Stimulated activated CD8-positive, alpha-beta memory T cell treated with anti-CD3 and anti-CD28 coated beads, Interleukin-15, amount 100 ng/mL, for 24 hours (primary cell): ENCODE results near the gene APBA3.
"Not testable (repeated sequence)": the region's sequence is repeated elsewhere in the genome, so short reads cannot be mapped to it uniquely, and the experiment has no call there.

ENCODE experiments used
- DNase-seq: peaks from one replicate; pipeline ENCODE4 v3.0.0-alpha.2; 2020; ENCODE audit warnings: low read depth

The APBA3 gene

DNA sequence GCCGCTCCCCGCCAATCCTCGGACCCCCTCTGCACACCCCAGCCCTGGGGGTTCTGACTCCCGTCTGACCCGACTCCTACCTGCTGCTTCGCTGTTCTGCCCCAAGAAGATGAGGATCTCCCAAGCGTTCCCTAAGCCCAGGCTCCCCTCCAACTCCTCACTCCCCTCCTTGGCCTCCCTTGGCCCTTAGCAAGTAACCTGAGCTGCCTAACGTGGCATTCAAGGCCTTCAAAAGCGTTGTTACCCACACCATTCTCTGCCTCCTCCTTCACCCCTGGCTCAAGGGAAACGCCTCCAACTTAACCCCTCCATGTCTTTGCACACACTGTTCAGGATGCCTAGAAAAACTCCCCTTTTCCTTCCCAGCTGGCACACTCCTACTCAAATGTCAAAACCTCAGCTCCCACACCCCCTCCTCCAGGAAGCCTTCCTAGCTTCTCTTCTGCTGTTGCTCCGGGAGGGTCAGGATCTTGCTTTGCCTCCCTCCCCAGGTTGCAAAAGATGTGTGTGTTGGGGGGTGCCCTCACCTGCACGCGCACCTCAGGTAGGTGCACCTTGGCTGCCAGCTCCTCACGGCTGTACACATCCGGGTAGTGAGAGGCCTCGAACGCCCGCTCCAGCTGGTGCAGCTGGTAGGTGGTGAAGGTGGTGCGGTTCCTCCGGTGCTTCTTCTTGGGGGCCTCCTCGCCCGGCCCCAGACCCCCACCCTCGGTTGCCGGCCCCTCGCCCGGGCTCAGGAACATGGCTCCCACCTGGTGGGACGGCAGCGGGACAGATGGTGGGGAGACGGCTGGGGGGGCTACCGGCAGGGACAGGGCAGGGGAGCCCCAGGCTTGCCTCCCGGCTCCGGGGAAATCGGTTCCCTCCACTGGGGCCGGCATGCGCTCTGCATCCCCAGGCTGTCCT, 9.8 kb upstream of the APBA3 start:
- no peak for DNase-seq

DNA sequence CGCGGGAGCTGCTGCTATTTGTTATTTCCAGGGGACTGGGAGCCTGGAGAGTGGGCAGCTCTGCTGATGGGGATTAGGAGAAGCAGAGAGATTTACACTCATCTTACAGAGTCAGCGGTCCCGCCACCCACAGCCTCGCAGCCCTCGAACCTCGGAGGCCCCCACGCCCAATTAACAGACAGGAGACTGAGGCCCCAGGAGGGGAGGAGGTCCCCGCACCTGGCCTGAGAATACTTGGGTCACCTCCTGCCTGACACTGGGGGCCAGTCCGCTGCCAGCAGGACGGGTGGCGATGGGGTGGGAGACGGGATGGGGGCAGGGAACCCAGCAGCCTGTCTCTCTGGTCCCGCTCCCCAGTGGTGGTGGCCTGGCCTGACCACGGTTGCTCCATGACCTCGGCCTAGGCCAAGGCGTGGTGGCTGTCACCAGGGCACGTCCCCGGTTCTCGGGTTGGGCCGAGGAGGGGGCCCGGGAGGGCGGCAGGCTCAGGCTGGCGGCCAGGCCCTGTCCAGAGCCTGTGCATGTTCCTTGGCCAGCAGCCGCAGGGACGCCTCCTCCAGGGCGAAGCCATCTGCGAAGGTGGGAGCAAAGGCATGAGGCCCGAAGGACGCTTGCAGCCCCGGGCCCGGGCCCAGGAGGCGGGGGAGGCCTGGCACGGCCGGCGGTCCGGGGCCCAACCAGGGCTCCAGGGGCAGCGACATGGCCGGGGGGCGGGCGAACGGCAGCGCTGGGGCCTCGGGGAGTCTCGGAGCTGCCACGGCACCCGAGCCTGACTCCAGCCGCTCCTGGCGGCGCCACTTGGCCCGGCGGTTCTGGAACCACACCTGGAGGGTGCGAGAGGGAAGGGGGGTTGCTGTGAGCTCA, 8.9 kb upstream of the APBA3 start:
- DNase-seq = no peak

DNA sequence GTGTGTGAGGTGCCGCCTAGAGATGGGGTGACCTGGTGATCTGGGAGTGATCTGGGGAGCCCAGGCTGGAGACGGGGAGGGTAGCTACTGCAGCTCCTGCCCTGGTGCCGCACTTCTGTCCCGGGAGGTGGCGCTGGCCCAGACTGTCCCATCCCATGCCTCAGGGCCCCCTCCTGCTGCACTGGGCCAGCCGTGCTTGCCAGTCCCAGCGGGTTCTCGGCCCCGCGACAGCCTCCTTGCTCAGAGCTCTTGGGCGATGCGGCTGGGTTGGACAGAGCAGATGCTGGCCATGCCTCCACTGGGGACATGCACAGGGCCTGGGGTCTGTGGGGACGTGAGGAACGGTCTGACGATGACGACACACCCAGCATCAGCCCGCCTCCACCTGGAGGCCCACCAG, 8.0 kb upstream of the APBA3 start:
- DNase-seq = no peak

DNA sequence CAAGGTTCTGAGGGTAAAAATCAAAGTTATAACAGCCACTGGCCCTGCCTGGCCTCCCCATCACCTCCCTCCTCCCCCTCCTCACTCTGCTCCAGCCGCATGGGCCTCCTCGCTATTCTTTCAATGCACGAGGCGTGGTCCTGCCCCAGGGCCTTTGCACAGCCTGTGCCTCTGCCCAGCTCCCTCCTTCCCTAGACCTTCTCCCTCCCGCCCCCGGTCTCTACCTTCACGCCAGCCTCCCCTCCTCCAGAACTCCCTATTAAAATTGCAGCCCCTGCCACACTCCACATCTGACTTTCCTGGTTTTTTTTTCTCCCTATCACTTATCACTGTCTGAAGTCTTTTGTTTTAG, 7.2 kb upstream of the APBA3 start:
- DNase-seq = no peak

DNA sequence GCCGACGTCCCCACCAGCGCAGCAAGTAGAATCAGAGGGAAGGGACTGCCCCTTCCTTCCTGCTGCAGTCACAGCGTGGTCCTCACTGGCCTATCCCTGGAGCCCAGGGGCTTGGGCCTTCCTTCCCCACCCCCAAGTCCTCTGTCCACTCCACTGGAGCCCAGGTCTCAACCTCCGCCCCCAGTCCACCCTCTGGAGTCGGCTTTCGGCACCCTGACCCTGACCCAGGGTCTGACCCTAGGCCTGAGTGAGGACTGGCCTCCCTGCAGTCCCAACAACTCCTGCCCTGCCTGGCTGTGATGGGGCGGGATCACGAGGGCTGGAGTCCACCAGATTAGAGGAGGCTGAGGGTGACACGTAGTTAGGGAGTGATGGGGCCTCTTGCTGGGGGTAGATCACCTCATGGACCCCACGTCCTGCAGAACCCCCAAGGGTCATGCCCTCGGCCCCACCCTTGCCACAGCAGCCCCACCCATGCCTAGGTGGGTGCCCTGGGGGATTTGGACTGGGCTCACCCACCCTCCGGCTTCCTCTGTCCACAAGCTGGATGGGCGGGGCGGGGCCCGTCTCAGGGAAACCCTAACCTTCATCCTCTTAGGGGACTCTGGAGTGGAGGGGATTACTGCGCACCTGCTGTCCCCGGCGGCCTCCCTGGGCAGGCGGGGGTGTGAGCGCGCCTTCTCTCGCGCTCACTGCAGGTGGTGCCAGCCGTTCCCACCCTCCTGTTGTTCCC, 6.7 kb upstream of the APBA3 start:
- no peak for DNase-seq

DNA sequence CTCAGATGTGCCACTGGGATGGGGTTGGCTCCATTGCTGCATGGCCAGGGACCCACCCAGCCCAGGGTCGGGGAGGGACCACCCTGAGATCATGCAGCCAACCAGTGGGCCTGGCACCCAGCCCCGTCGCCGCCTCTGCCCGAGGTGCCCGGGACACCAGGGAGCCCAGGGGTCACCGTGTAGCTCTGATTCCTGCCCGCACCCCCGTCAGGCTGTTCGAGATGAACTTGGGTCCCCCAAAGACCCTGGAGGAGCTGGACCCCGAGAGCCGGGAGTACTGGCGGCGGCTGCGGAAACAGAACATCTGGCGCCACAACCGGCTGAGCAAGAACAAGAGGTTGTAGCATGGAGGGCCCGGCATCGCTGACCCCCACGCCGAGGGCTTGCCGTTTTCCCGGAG, 5.6 kb upstream of the APBA3 start:
- no peak for DNase-seq

DNA sequence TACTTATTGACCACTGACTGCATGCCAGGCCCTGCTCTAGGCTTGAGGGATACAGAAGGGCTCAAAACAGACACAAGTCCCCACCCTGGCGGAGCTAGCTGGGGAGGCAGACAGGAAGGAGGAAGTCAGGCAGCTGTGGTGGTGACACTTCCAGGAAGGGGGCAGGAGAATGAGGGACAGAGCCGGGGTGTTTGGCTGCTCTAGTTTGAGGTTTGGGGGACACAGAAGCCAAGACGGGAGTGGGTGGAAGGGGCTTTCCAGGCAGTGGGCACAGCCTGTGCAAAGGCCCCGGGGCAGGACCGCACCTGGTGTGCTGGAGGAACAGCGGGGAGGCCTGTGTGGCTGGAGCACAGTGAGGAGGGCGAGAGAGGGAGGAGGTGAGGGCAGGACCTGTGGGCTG, 5.0 kb upstream of the APBA3 start:
- DNase-seq = no peak

DNA sequence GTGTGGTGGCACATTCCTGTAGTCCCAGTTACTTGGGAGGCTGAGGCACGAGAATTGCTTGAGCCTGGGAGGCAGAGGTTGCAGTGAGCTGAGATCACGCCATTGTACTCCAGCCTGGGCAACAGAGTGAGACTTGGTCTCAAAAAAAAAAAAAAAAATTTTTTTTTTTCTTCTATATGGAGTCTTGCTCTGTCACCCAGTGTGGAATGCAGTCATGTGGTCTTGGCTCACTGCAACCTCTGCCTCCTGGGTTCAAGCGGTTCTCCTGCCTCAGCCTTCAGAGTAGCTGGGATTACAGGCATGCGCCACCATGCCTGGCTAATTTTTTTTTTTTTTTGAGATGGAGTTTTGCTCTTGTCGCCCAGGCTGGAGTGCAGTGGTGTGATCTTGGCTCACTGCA, 4.3 kb upstream of the APBA3 start:
- not testable (repeated sequence) for DNase-seq

DNA sequence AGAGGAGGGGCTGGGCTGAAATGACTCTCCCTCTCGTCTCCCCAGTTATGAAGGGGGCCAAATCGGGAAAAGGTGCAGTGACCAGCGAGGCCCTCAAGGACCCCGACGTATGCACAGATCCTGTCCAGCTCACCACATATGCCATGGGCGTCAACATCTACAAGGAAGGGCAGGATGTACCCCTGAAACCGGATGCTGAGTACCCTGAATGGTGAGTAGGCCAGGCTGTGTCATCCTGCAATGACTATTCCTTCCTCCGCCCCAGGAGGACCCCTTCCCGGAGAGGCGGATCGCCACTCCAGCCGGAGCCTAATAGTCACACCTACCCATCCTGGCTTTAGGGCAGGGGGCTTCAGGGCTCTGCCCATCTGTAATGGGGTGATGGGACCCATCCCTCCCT, 3.6 kb upstream of the APBA3 start:
- DNase-seq = no peak

DNA sequence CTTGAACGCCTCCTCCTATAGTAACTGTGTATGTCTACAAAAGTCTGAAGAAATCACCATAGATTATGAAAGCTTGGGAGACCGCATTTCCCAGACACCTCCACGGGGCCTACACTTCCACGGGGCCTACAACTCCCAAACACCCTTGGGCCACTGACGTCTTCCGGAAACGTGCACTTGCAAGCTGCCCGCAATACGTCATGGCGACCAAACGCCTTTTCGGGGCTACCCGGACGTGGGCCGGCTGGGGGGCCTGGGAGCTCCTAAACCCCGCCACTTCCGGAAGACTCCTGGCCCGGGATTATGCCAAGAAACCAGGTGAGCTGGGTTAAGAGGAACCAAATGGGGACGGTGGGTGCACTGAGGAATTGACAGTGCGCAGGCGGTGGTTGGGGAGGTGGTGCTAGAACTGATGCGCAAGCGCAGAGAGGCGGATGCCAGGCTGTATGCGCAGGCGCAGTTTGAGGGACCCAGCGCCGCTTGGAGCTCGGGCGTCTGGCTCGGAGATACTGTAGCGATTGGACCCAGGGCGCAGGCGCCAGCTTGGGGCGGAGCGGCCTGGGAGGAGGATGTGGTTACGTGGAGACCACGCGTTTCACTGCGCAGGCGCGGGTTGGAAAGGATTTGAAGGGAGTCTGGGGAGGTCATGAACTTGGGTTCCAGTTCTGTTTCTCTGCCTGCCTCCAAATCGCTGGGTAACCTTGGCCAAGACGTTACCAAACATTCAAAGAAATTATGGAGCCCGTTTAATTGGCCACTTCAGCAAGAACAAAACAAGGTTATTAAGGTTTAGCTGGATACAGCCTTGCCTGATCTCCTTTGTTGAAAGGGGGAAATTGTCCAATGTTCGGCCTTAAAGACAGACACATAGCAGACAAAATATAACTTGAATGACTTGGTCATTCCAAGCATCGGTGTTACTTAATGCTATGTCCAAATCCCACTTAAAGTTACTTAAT, 1.3 kb upstream of the APBA3 start, which contains the start of gene MRPL54:
MRPL54 (plus strand) TSS at position 182 of the 959 bp plus-strand sequence; CDS start at position 201, 19 bp downstream.
- DNase-seq = peak; percentile 98

DNA sequence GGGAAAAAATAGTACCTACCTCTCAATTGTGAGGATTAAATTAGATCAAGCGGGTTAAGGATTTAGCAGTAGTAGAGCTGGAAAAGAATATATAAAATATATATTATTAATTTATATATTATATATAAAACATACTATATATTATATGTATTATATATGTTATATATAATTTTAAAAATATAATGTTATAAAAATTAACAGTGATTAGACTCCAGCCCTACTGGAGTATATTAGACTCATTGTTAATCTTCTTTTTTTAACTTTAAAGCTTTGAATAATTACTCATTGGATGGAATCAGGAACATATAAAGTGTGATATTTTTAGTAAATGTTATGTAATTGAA, 610 bp upstream of the APBA3 start:
- DNase-seq = no peak

DNA sequence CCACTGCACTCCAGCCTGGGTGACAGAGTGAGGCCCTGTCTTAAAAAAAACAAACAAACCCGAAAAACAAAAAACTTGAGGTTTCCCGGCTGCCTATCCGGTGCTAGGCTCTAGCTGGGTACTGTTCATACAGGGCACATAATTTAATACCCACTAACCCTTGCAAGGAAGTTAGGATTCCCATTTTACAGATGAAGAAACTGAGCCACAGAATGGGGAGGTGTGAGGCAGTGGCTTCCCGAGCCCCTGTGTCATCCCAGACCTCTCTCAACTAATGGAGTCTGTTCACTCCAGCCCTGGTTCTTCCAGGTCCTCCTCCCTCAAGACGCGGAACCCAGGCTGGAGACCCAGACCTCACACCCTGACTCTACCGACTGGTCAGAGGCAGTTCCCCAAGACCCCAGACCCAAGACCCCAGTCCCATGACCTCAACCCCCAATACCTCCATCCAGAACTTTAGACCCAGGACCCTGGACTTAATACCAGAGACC, 576 bp downstream of the APBA3 start:
- DNase-seq = no peak

DNA sequence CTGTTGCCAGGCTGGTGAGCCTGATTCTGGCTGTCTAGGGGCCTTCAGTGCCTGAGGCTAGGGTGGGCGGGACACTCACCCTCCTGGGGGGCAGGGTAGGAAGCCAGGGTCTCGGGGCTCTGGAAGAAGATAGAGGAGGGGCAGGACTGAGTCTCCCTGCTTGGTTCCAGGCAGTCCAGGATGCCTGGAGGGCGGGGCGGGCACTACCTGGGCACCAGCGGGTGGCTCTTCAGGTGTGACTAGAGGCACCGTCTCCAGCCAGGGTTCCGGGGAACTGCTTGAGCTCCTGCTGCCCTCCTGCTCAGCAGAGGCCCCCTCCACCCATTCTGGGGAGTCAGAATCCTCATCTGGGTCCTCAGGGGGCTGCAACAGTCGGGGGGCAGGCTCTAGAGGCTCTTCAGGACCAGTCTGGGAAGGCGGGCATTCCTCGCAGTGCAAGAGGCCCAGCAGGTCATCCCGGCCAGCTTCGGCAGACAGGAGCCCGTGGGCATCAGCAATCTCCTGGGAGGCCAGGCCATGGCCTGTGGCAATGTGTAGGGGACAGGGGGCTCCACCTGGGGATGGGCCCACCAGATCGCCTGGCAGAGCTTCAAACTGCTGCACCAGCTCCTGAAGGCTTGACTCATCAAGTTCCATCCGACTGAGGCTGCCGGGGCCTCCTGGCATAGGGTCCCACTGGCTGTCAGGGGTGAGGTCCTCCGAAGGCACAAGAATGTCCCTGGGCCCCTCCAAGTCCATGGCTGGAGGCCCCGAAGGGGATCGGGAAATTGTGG, 1.8 kb downstream of the APBA3 start:
- no peak for DNase-seq

DNA sequence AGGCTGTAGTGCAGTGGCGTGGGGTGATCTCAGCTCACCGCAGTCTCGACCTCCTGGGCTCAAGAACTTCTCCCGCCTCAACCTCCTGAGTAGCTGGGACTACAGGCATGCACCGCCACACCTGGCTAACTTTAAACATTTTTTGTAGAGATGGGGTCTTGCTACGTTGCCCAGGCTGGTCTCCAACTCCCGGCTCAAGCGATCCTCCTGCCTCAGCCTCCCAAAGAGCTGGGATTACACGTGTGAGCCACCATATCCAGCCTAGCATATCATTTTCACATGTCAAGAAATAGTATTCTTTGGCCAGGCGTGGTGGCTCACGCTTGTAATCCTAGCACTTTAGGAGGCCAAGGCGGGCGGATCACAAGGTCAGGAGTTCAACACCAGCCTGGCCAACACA, 3.2 kb downstream of the APBA3 start:
- not testable (repeated sequence) for DNase-seq

DNA sequence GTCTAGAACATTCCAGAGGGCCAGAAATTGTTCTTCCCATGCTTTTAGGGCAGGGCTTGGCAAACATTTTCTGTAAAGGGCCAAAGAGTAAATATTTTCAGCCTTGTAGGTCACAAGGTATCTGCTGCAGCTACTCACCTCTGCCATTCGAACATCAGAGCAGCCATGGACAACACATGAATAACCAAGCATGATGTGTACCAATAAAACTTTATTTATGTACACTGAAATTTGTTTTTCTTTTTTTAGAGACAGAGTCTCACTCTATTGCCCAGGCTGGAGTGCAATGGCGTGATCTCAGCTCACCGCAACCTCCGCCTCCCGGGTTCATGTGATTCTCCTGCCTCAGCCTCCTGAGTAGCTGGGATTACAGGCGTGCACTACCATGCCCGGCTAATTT, 3.8 kb downstream of the APBA3 start:
- not testable (repeated sequence) for DNase-seq

DNA sequence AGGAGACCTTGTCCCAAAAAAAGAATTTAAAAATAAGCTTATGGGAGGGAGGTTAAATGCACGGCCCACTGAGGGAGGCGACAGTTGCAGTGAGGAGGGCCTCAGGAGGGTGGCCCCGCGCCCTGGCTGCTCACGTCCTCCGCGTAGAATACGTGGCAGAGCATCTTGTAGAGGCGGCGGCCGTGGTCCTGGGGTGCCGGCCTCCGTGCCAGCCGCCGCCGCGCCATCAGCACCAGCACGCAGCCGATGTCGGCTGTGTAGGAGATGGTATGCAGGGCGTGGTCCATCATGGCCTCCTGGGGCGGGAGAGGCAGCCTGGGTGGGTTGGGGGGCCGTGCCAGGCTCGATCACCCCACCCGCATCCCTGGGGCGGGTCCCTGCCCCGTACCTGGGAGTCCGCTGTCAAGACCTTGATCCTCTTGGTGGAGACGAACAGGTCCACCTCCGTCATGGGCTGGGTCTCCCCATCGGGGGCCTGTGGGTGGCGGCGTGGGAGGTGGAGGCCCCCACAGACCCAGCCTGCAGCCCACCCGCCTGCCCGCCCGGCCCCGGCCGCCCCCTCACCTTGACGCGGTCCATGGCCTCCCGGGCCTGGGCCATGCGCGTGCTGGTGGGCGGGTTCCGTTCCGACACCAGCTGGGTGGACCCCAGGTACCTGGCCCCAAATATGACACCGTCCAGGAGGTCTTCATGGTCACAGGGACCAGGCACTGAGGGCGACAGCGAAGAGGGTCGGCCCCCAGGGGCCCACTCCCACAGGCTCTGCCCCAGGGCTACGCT, 7.7 kb downstream of the APBA3 start:
- DNase-seq = no peak

DNA sequence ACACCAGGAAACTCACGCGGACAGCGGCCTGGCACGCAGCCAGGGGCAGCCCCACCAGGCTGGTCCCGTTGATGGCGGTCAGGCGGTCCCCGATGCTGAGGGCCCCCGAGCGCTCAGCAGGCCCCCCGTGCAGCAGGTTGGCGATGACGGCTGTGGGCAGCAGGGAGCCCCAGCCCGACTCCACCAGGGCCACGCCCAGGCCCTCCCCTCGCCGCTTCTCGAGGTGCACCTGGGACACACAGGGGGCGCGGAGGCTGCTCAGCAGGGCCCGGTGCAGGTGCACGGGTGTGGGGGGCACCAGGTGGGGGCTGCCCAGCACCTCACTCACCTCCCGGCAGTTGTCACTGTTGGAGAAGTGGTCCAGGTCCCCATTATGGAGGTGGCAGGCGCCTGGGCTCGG, 9.0 kb downstream of the APBA3 start:
- no peak for DNase-seq

DNA sequence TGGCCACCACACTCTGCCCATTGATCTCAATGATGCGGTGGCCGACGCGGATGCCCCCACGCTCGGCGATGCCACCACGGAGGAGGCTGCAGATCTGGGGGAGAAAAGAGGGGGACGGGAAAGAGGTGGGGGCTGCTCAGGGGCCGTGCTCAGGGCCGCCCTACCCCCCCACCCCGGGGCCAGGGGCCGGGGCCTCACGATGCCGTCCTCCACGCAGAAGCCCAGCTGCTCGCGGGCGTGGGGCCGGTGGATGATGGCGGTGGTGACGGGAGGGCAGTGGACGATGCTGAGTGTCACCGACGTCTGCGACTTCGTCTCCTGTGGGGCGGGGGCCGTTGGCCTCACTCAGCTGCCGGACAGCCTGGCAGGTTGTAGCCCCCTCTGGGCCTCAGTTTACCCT, 10.3 kb downstream of the APBA3 start:
- DNase-seq = no peak

DNA sequence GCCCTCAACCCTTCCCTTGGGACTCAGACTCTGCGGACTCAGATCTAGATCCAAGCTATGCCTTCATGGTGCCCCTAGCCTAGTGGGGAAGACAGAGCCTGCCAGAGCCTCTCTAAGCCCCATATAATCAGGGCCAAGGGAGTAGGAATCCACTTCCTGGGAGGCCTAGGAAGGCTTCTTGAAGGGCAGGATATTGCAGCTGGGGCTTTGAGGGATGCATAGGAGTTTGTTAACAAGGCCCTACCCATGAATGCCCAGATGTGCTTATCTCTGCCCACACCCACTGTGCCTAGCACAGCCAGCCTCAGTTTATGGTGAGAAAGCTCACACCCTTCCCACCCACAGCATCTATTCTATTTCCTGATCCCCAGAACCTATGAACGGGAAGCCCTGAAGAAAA, 11.3 kb downstream of the APBA3 start:
- no peak for DNase-seq

DNA sequence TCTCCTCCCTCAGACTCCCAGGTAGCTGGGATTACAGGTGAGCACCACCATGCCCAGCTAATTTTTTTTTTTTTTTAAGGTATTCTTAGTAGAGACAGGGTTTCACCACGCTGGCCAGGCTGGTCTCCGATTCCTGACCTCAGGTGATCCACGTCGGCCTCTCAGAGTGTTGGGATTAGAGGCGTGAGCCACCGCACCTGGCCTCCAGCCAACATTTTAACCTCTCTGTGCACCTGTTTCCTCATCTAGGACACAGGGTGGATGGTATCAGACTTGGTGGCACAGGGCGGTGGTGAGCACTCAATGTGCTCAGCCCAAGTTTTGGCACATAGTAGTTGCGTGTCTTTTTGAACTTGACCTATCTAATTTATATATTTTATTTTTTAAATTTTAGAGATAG, 12.5 kb downstream of the APBA3 start:
- no peak for DNase-seq
